OCI-LY7 (cell line): ENCODE data around the gene MIEN1. TPM values are rescaled to one million over a fixed set of nuclear protein-coding genes. Genes with fewer than 3 reads are reported as not detected.
"Not testable (repeated sequence)": the region's sequence is repeated elsewhere in the genome, so short reads cannot be mapped to it uniquely, and the experiment has no call there.

ENCODE experiments used
- BruUV-seq: library from RNA; stranded (reverse); fragments of 400-500 nt; replicated peaks from 2 replicates; lab custom pipeline; 2021; lab: Mats Ljungman, UMichigan
- CTCF ChIA-PET: fragments of 300-600 bp; sonication (Branson Sonifier 250); formaldehyde crosslinking; loops from one replicate; lab custom pipeline; 2022; ENCODE audit warnings: antibody characterized with exemption; ENCODE audit not compliant: unreplicated experiment; lab: Charles Lee
- POLR2A ChIA-PET: fragments of 300-600 bp; sonication (Branson Sonifier 250); formaldehyde crosslinking; loops from one replicate; lab custom pipeline; 2022; ENCODE audit warnings: antibody characterized with exemption; lab: Charles Lee
- DNase-seq: peaks from one replicate; pipeline ENCODE4 v3.0.0-alpha.2; 2015; ENCODE audit warnings: low spot score
- H2AFZ ChIP-seq: fragments of 200-600 bp; sonication (generic), shearing (Covaris generic); 2 replicates; pipeline ENCODE4 v1.6.1; 2014; ENCODE audit warnings: mild to moderate bottlenecking, antibody characterized with exemption, low read length, moderate library complexity
- H3K27ac ChIP-seq: fragments of 200-600 bp; sonication (generic); 2 replicates; pipeline ENCODE4 v1.5.1; 2014; ENCODE audit warnings: mixed run types, low read depth, mild to moderate bottlenecking, moderate library complexity, low read length, inconsistent platforms; ENCODE audit not compliant: poor library complexity, severe bottlenecking
- H3K36me3 ChIP-seq: fragments of 200-600 bp; sonication (generic); 2 replicates; pipeline ENCODE4 v1.6.1; 2014; ENCODE audit warnings: mild to moderate bottlenecking, antibody characterized with exemption, low read length, moderate library complexity, mixed read lengths; ENCODE audit not compliant: insufficient read depth
- H3K4me1 ChIP-seq: fragments of 200-600 bp; sonication (generic); 2 replicates; pipeline ENCODE4 v1.5.1; 2014; ENCODE audit warnings: mild to moderate bottlenecking, low read length; ENCODE audit not compliant: insufficient read depth, poor library complexity, severe bottlenecking
- H3K4me2 ChIP-seq: fragments of 200-600 bp; sonication (generic); 2 replicates; pipeline ENCODE4 v1.6.1; 2014; ENCODE audit warnings: mild to moderate bottlenecking, low read length
- H3K4me3 ChIP-seq: fragments of 200-600 bp; sonication (generic); 2 replicates; pipeline ENCODE4 v1.5.1; 2014; ENCODE audit warnings: mild to moderate bottlenecking, low read depth, low read length; ENCODE audit not compliant: poor library complexity, severe bottlenecking
- H3K79me2 ChIP-seq: fragments of 200-600 bp; sonication (generic); 2 replicates; pipeline ENCODE4 v1.6.1; 2016; ENCODE audit warnings: low read depth, mild to moderate bottlenecking, low read length, moderate library complexity, mixed read lengths; ENCODE audit not compliant: insufficient read depth
- H3K9me2 ChIP-seq: fragments of 200-600 bp; sonication (generic); 2 replicates; pipeline ENCODE4 v1.6.1; 2016; ENCODE audit warnings: mild to moderate bottlenecking, low read length, mixed read lengths; ENCODE audit not compliant: insufficient read depth
- H3K9me3 ChIP-seq: fragments of 200-600 bp; sonication (generic); 2 replicates; pipeline ENCODE4 v1.6.1; 2014; ENCODE audit warnings: mild to moderate bottlenecking, mixed run types, low read length, mixed read lengths
- H4K20me1 ChIP-seq: fragments of 200-600 bp; sonication (generic); 2 replicates; pipeline ENCODE4 v1.6.1; 2014; ENCODE audit warnings: mild to moderate bottlenecking, antibody characterized with exemption, low read length, moderate library complexity, mixed read lengths; ENCODE audit not compliant: insufficient read depth
- CTCF ChIP-seq: fragments of 200-600 bp; sonication (generic); conservative IDR thresholded peaks from 2 replicates; pipeline ENCODE4 v1.5.1; 2014; ENCODE audit warnings: mild to moderate bottlenecking, antibody characterized with exemption, low read length, moderate library complexity, mixed read lengths
- EZH2phosphoT487 ChIP-seq: fragments of 200-600 bp; sonication (generic); IDR thresholded peaks from 2 replicates; pipeline ENCODE4 v1.6.1; 2018; ENCODE audit warnings: low read depth, borderline replicate concordance, mild to moderate bottlenecking, mixed run types, antibody characterized with exemption, low read length, moderate library complexity, mixed read lengths
- intact Hi-C: fragments of 100-400 bp; cut with micrococcal nuclease; formaldehyde crosslinking; loops from one replicate; pipeline ENCODE4 v1.10.0; 2022; ENCODE audit not compliant: unreplicated experiment
- total RNA-seq, 2 experiments: library from RNA; depleted of rRNA in 1 of 2; stranded (reverse); fragments of >200 nt in 1 of 2; shearing (Covaris generic) in 1 of 2; gene quantifications; 2 replicates each; pipeline ENCODE4 v1.2.3, GENCODE V29; 2014 to 2022

The MIEN1 gene
- total RNA-seq, 2 experiments from 2014 or later = 55.4 to 89.9 TPM

DNA sequence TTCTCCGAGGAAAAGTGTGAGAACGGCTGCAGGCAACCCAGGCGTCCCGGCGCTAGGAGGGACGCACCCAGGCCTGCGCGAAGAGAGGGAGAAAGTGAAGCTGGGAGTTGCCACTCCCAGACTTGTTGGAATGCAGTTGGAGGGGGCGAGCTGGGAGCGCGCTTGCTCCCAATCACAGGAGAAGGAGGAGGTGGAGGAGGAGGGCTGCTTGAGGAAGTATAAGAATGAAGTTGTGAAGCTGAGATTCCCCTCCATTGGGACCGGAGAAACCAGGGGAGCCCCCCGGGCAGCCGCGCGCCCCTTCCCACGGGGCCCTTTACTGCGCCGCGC is 30.5 kb downstream of the MIEN1 start, which contains the start of gene ERBB2:
TSS of gene ERBB2 (plus strand) at position 247 of the 330 bp plus-strand sequence. CDS start 175 bp downstream, outside the sequence.
- no peaks in the 10 kb centered on the region for H3K36me3 ChIP-seq
- no TSS peak for BruUV-seq
- no peak within 1 kb of the TSS for H3K27ac ChIP-seq
- H3K9me3 ChIP-seq = no peaks in the 10 kb centered on the region
- H3K4me1 ChIP-seq = peaks cover 4% of the 10 kb centered on the region
- no peak within 1 kb of the TSS for H3K4me3 ChIP-seq
- POLR2A ChIA-PET = no interaction called here
- no peak for DNase-seq
- H3K4me2 ChIP-seq = no peak within 1 kb of the TSS
- no peak within 1 kb of the TSS for H2AFZ ChIP-seq
- no peaks in the 10 kb centered on the region for H3K9me2 ChIP-seq
- no peak for TF ChIP-seq EZH2phosphoT487
- no peak for TF ChIP-seq CTCF
- no peaks in the 10 kb centered on the region for H4K20me1 ChIP-seq
- CTCF ChIA-PET = no interaction called here
- no peaks in the 10 kb centered on the region for H3K79me2 ChIP-seq
- intact Hi-C loops = no loop called here

GRCh38 chr17:39699157-39699817 is 31.0 kb downstream of the MIEN1 start:
- BruUV-seq, H3K9me2 ChIP-seq, intact Hi-C loops, H3K4me3 ChIP-seq, CTCF ChIA-PET, H3K9me3 ChIP-seq, H2AFZ ChIP-seq, H3K4me1 ChIP-seq, POLR2A ChIA-PET, H3K27ac ChIP-seq, H3K79me2 ChIP-seq, H4K20me1 ChIP-seq, H3K4me2 ChIP-seq, DNase-seq, H3K36me3 ChIP-seq: not testable (repeated sequence)

- BruUV-seq = no TSS peak
- Histone ChIP-seq H3K4me3 (no peak overlapping the region), H3K36me3 (no peaks in the 10 kb centered on the region), H3K9me2 (no peaks in the 10 kb centered on the region), H3K27ac (no peak overlapping the region), H3K79me2 (no peaks in the 10 kb centered on the region), H2AFZ (no peak overlapping the region), H3K4me2 (no peak overlapping the region), H4K20me1 (no peaks in the 10 kb centered on the region), H3K4me1 (no peaks in the 10 kb centered on the region), H3K9me3 (no peaks in the 10 kb centered on the region)
- intact Hi-C loops = no loop called here
- ChIA-PET POLR2A (interaction anchor here (0.7 kb wide), 1 partner anchor 10 kb away, joined by 3 read pairs; no protein-coding TSS in a partner anchor), CTCF (no interaction called here)
- no peak for TF ChIP-seq EZH2phosphoT487
- TF ChIP-seq CTCF = no peak
- DNase-seq = no peak
Measured at GRCh38 chr17:39697961-39698360, 32.4 kb downstream of the MIEN1 start.
